ENCODE measurements around the gene TGM3.

The TGM3 gene

GRCh38 chr20:2300002-2300401, 4.2 kb downstream of the TGM3 start:
- TF ChIP-seq, protein P1, sequence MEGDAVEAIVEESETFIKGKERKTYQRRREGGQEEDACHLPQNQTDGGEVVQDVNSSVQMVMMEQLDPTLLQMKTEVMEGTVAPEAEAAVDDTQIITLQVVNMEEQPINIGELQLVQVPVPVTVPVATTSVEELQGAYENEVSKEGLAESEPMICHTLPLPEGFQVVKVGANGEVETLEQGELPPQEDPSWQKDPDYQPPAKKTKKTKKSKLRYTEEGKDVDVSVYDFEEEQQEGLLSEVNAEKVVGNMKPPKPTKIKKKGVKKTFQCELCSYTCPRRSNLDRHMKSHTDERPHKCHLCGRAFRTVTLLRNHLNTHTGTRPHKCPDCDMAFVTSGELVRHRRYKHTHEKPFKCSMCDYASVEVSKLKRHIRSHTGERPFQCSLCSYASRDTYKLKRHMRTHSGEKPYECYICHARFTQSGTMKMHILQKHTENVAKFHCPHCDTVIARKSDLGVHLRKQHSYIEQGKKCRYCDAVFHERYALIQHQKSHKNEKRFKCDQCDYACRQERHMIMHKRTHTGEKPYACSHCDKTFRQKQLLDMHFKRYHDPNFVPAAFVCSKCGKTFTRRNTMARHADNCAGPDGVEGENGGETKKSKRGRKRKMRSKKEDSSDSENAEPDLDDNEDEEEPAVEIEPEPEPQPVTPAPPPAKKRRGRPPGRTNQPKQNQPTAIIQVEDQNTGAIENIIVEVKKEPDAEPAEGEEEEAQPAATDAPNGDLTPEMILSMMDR (conservative IDR thresholded peaks at IDR 0.05; ENCODE audit: low read length), result no peak
- no peak overlapping the region for H3K4me3 ChIP-seq (ENCODE audit: low read length)
- DNase-seq (ENCODE audit: low read depth), result no peak

DNA sequence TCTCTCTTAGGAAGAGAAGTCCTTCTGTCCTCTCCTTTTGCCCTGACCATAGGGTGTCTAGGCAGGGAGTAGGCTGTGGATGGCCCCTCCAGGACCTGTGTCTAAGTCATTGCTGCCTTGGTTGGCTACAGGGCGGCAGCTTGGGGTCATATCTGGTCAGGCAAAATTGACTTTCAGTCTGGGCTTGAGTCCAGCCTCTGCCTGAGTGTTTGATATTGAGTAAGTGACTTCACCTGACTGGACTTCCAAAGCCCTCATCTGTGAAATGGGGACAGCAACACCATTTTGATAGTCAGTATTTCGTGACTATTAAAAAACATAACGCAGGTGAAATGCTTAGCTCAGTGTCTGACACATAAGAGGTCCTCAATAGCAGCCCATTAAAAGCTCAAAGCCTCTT, 4.6 kb downstream of the TGM3 start:
- H3K4me3 ChIP-seq (ENCODE audit: low read length), result no peak overlapping the region
- TF ChIP-seq, protein P1 (conservative IDR thresholded peaks at IDR 0.05; ENCODE audit: low read length), result no peak
- DNase-seq (ENCODE audit: low read depth), result no peak

GRCh38 chr20:2301164-2301622, 5.4 kb downstream of the TGM3 start:
- peak; percentile 38 for DNase-seq (ENCODE audit: low read depth)
- TF ChIP-seq, protein P1 (conservative IDR thresholded peaks at IDR 0.05; ENCODE audit: low read length), result no peak
- H3K4me3 ChIP-seq (ENCODE audit: low read length), result no peak overlapping the region

DNA sequence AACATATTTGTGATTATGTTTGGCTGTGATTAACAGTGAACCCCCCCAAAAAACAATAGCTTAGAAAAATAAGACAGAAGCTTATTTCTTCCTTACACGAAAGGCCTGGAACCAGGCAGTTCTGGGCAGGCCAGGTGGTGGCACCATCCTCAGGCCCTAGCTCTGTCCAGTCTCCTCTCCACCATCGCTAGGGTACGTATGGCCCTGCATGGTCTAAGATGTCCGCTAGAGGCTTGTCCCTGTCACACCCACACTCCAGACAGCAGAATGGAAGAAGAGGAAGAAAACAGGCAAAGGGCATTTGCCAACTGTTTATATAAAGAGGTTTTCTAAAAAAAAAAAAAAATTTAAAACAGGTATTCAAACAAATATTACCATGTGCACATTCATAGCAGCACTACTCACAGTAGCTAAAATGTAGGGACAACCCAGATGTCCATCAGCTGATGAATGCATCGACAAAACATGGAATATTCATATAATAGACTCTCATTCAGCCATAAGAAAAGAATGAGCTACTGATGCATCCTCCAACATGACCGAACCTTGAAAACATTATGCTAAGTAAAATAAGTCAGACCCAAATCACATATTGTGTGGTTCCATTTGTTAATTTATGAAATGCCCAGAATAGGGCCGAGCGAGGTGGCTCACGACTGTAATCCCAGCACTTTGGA, 6.7 kb downstream of the TGM3 start:
- DNase-seq (ENCODE audit: low read depth), result no peak
- TF ChIP-seq, protein P1 (conservative IDR thresholded peaks at IDR 0.05; ENCODE audit: low read length), result no peak
- no peak overlapping the region for H3K4me3 ChIP-seq (ENCODE audit: low read length)

GRCh38 chr20:2303673-2304072, 7.9 kb downstream of the TGM3 start:
- no peak for DNase-seq (ENCODE audit: low read depth)
- no peak overlapping the region for H3K4me3 ChIP-seq (ENCODE audit: low read length)
- TF ChIP-seq, protein P1 (conservative IDR thresholded peaks at IDR 0.05; ENCODE audit: low read length), result no peak

DNA sequence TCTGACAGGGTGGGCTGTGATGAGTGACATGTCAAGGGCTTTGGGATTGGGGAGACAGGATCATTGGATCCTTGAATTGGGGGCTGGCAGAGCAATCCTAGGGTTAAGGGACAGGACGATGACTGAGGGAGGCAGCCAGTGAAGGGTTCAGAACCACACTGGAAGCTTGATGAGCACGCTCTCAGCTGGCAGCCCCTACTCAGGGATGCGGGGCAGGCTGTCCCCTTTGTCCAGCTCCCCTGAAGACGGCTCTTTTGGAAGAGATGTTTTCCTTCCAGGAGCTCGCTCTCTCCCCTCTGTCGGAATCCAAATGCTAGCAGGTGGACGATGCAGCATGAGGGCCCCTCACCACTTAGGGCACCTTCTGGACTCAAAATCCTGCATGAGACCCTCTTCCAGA, 8.4 kb downstream of the TGM3 start:
- TF ChIP-seq, protein P1 (conservative IDR thresholded peaks at IDR 0.05; ENCODE audit: low read length), result no peak
- no peak overlapping the region for H3K4me3 ChIP-seq (ENCODE audit: low read length)
- DNase-seq (ENCODE audit: low read depth), result no peak

- no peak overlapping the region for H3K4me3 ChIP-seq (ENCODE audit: low read length)
- TF ChIP-seq, protein P1 (conservative IDR thresholded peaks at IDR 0.05; ENCODE audit: low read length), result no peak
- DNase-seq (ENCODE audit: low read depth), result no peak
Measured at GRCh38 chr20:2305029-2305428, 9.2 kb downstream of the TGM3 start.

All from AG10803 (cell line).